Nephron progenitor cell (in vitro differentiated cells): ENCODE results near the gene MAPK12.
A peak's percentile ranks its signal among the peaks of the same experiment; 100 is the strongest.

ENCODE experiments used
- DNase-seq: peaks from one replicate; pipeline ENCODE4 v3.0.0; 2021
- H3K27ac Mint-ChIP-seq: 2 replicates; pipeline ENCODE4 v1.8.0; 2021; ENCODE audit warnings: mild to moderate bottlenecking, moderate library complexity, mixed read lengths
- H3K27me3 Mint-ChIP-seq: 2 replicates; pipeline ENCODE4 v1.8.0; 2021; ENCODE audit warnings: mild to moderate bottlenecking, low read depth, mixed read lengths; ENCODE audit not compliant: poor library complexity
- H3K36me3 Mint-ChIP-seq: 2 replicates; pipeline ENCODE4 v1.8.0; 2021; ENCODE audit warnings: low read depth, mixed read lengths
- H3K4me1 Mint-ChIP-seq: 2 replicates; pipeline ENCODE4 v1.8.0; 2021; ENCODE audit warnings: mixed read lengths
- H3K4me3 Mint-ChIP-seq: 2 replicates; pipeline ENCODE4 v1.8.0; 2021; ENCODE audit warnings: mild to moderate bottlenecking, moderate library complexity, mixed read lengths
- H3K9me3 Mint-ChIP-seq: 2 replicates; pipeline ENCODE4 v1.8.0; 2021; ENCODE audit warnings: mild to moderate bottlenecking, moderate library complexity, mixed read lengths
- CTCF ChIP-seq: fragments of 200-600 bp; sonication (generic); IDR thresholded peaks from 2 replicates; pipeline ENCODE4 v1.5.0; 2021; ENCODE audit warnings: antibody characterized with exemption

The MAPK12 gene

GRCh38 chr22:50251477-50252081 lies 9.9 kb downstream of the MAPK12 start:
- peaks cover 20% of the 10 kb centered on the region for H3K4me1 Mint-ChIP-seq
- H3K27me3 Mint-ChIP-seq: no peaks in the 10 kb centered on the region
- H3K36me3 Mint-ChIP-seq: no peaks in the 10 kb centered on the region
- no peak overlapping the region for H3K27ac Mint-ChIP-seq
- no peak for DNase-seq
- H3K4me3 Mint-ChIP-seq: no peak overlapping the region
- no peaks in the 10 kb centered on the region for H3K9me3 Mint-ChIP-seq
- TF ChIP-seq CTCF: no peak

GRCh38 chr22:50250555-50251476 lies 10.7 kb downstream of the MAPK12 start, which contains the start of gene HDAC10:
Gene HDAC10 (minus strand): TSS chr22:50251265. CDS start chr22:50251032, 233 bp downstream.
- Mint-ChIP-seq H3K4me1 (peaks cover 20% of the 10 kb centered on the region), H3K4me3 (peak within 1 kb of the TSS; percentile 77), H3K36me3 (no peaks in the 10 kb centered on the region), H3K27ac (no peak within 1 kb of the TSS), H3K9me3 (no peaks in the 10 kb centered on the region), H3K27me3 (no peaks in the 10 kb centered on the region)
- no peak for TF ChIP-seq CTCF
- DNase-seq: peak; percentile 87

- DNase-seq: no peak
- H3K27ac Mint-ChIP-seq: no peak overlapping the region
- no peak for TF ChIP-seq CTCF
These were observed 11.3 kb downstream of the MAPK12 start for GRCh38 chr22:50250249-50250554.

GRCh38 chr22:50249341-50250248 lies 11.9 kb downstream of the MAPK12 start:
- Mint-ChIP-seq H3K27me3 (no peaks in the 10 kb centered on the region), H3K27ac (no peak overlapping the region), H3K4me1 (peaks cover 26% of the 10 kb centered on the region), H3K36me3 (no peaks in the 10 kb centered on the region), H3K4me3 (peak overlapping the region; percentile 77), H3K9me3 (no peaks in the 10 kb centered on the region)
- no peak for TF ChIP-seq CTCF
- no peak for DNase-seq

More at GRCh38 chr22:50250249-50250554, 11.3 kb downstream of the MAPK12 start:
- no peaks in the 10 kb centered on the region for H3K27me3 Mint-ChIP-seq
- no peaks in the 10 kb centered on the region for H3K9me3 Mint-ChIP-seq
- H3K4me3 Mint-ChIP-seq: peak overlapping the region; percentile 77
- H3K36me3 Mint-ChIP-seq: no peaks in the 10 kb centered on the region
- H3K4me1 Mint-ChIP-seq: peaks cover 20% of the 10 kb centered on the region

- Mint-ChIP-seq H3K4me3 (no peak overlapping the region), H3K9me3 (no peaks in the 10 kb centered on the region), H3K27me3 (no peaks in the 10 kb centered on the region), H3K36me3 (no peaks in the 10 kb centered on the region), H3K4me1 (peaks cover 36% of the 10 kb centered on the region), H3K27ac (no peak overlapping the region)
- TF ChIP-seq CTCF: no peak
- DNase-seq: no peak
These were observed 13.0 kb downstream of the MAPK12 start for GRCh38 chr22:50248196-50249081.
